Hepatocyte (in vitro differentiated cells): ENCODE data around the gene CCDC91.

Experiments
- CTCF ChIP-seq: fragments of 200-600 bp; sonication (generic); IDR thresholded peaks from 2 replicates; pipeline ENCODE4 v1.5.1; 2016; ENCODE audit warnings: antibody characterized with exemption, mild to moderate bottlenecking; ENCODE audit not compliant: poor library complexity
- EZH2 ChIP-seq: fragments of 200-600 bp; sonication (generic); IDR thresholded peaks from 2 replicates; pipeline ENCODE4 v1.6.1; 2016; ENCODE audit warnings: antibody characterized with exemption, mild to moderate bottlenecking, borderline replicate concordance
- EZH2phosphoT487 ChIP-seq: fragments of 200-600 bp; sonication (generic); IDR thresholded peaks from one replicate; pipeline ENCODE4 v1.6.1; 2018; ENCODE audit warnings: antibody characterized with exemption, mild to moderate bottlenecking, low read depth, moderate library complexity; ENCODE audit not compliant: unreplicated experiment, severe bottlenecking

- no peak for TF ChIP-seq CTCF
- TF ChIP-seq EZH2, result no peak
- TF ChIP-seq EZH2phosphoT487, result no peak
Observed at GRCh38 chr12:28269851-28270250, 79.6 kb downstream of the CCDC91 start.
